ENCODE measurements around the gene DKK2.

GRCh38 chr4:106941841-106942240 lies 94.3 kb downstream of the DKK2 start:
- TF ChIP-seq ZZZ3 (CRISPR knock-in tag; IDR thresholded peaks at IDR 0.05; ENCODE audit: borderline replicate concordance), result no peak
- TF ChIP-seq SNAI1 (CRISPR knock-in tag; IDR thresholded peaks at IDR 0.05; ENCODE audit: borderline replicate concordance), result no peak
- TF ChIP-seq BCLAF1 (IDR thresholded peaks at IDR 0.05), result no peak
- TF ChIP-seq POLR2AphosphoS5 (IDR thresholded peaks at IDR 0.05; ENCODE audit: low read depth, low read length), result no peak
